Measurements from ENCODE around the gene RDH14. TPM values are rescaled to one million over a fixed set of nuclear protein-coding genes. Genes with fewer than 3 reads are reported as not detected.

The RDH14 gene
- total RNA-seq, 1 donor, result 14.3 TPM

DNA sequence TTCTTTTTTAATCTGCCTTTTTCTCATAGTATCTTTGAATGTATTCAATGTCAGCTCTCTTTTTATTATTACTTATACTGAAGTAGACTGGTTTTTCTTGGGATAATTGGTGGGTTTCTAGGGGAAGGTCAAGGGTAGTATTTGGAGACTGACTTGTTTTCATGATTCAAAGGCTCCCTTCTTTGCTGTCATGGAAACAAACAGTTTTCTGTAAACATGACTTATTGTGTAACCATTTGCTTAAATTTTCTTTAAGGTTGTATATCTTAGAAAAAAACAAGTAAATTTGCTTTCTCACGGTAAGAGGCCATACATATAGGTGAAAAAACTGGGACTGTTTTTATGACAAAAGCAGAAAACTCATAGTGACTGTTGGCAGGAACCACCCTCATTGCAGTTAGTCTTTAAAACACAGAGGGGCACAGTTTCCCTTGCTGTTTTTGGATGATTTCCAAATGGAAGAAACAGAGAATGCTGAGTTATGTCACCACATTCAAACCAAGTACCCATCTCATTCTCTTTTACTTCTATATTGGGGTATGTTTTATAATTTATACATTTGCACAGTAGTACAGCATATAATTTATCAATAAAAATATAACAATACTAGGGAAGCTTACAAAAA, 5.8 kb upstream of the RDH14 start:
- DNase-seq (ENCODE audit: low read depth in 2 of 3, low spot score in 2 of 3), result no peak

DNA sequence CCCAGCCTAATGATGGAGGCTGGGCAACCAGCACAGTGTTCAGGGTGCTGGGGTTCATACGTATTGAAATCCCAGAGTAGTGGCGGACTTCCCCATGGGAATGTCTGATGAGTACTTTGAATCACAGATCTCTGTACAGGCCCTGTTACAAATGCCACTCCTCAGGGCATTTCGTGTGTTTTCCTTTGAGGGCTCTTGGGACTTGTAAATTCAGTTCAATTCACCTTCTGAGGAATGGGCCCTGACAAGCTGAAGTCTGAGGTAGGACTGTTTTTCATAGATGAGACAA, 288 bp upstream of the RDH14 start:
- DNase-seq (ENCODE audit: low read depth in 2 of 3, low spot score in 2 of 3), result no peak

DNA sequence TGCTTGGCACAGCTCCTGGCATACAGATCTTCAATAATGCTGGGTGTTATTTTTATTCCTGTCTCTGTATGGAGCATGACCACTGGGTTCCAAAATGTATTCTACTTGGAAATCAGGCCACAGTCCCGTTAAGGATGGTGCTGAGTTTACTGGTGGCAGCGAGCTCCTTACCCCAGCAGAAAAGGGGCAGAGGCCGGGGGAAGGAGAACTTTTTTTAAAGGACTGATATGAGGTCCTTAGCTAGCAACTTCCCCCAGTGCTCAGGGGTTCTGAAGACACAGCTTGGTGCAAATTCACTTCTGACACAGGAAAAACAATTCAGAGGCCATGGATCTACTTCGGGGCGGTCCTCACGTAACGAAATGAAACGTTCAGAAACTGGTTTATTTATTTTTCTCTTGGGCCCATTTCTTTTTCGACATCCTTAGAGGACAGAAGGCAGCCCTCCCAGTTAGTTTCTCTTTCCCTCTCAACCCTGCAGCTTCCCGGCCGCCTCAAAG, 872 bp downstream of the RDH14 start:
- DNase-seq (ENCODE audit: low read depth in 2 of 3, low spot score in 2 of 3), result no peak

GRCh38 chr2:18558458-18558857, 2.0 kb downstream of the RDH14 start:
- no peak for DNase-seq (ENCODE audit: low read depth in 2 of 3, low spot score in 2 of 3)

DNA sequence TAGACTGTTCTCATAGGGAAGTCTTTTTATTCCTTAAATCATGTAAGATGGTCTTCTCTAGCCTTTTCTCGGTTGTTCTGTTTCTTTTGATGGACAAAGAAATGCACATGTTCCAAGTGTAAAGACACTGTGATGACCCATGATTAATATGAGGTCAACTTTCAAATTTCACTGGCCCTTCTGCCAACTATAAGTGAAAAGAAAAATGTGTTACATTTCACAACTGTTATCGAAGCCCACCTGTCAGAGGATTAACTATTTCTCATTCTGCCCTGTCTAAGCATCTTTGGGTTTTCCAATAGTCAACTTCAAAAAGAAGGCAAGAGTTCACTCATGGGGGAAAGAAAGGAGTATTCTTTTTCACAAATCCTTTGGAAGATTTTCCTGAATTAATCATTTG, 3.3 kb downstream of the RDH14 start:
- DNase-seq (ENCODE audit: low read depth in 2 of 3, low spot score in 2 of 3), result no peak

GRCh38 chr2:18552351-18553077, 7.9 kb downstream of the RDH14 start:
- no peak for DNase-seq (ENCODE audit: low read depth in 2 of 3, low spot score in 2 of 3)

- DNase-seq (ENCODE audit: low read depth in 2 of 3, low spot score in 2 of 3), result no peak
Measured at GRCh38 chr2:18551623-18552022, 8.8 kb downstream of the RDH14 start.

DNA sequence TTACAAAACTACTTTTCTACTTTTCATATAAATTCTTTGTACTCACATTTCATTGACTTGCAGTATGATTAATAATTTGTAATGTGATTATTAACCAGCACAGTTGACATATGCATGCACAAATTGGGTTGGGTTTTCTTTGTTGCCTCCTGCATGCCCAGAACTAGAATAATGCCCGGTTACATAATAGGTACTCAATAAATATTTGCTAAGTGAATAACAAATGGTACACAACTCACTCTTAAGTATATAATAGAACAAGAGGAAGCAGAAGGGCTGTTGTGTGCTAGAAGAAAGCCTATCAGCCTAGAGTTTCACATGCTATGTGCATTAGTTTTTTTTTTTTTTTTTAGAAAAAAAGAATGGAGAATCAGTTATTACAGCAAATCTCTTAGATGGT, 9.3 kb downstream of the RDH14 start:
- DNase-seq (ENCODE audit: low read depth in 2 of 3, low spot score in 2 of 3), result no peak

DNA sequence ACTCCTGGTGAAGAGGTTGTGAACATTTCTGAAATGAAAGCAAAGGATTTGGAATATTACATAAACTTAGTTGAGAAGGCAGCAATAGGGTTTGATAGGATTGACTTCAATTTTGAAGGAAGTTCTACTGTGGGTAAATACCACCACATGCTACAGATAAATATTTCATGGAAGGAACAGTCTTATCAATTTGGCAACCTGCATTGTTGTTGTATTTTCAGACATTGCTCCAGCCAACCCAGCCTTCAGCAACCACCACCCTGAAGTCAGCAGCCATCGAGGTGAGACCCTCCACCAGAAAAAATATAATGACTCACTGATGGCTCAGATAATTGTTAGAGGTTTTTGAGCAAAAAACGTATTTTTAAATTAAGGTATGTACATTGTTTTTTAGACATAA, 10.0 kb downstream of the RDH14 start:
- no peak for DNase-seq (ENCODE audit: low read depth in 2 of 3, low spot score in 2 of 3)

GRCh38 chr2:18549083-18549482, 11.4 kb downstream of the RDH14 start:
- DNase-seq (ENCODE audit: low read depth in 2 of 3, low spot score in 2 of 3), result no peak

DNA sequence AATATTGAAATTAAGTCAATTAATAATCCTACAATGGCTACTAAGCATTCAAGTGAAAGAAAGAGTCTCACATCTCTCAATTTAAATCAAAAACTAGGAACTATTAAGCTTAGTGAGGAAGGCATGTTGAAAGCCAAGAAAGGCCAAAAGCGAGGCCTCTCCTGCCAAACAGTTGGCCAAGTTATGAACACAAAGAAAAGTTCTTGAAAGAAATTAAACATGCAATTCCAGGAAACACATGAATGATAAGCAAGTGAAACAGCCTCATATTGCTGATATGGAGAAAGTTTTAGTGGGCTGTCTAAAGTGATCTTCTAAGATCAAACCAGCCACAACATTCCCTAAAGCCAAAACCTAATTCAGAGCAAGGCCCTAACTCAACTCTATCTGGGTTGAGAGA, 11.8 kb downstream of the RDH14 start:
- DNase-seq (ENCODE audit: low read depth in 2 of 3, low spot score in 2 of 3), result no peak

DNA sequence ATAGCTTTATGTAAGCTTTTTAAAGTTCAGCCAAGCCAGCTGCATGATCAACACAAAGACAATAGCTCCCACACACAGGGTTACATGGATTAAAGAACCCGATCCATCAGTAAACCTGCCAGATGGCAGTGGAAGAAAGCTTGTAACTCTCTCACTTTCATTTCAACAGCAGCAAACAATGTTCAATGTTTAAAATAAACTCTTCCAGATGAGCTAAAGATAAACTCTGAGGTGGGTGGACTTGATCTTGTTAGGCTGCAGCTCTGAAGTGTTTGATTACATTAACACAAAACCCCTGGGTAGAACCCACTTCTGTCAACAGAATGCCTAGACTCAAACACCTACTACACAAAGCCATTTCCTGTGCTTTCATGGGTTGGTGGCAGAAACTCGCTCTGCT, 13.9 kb downstream of the RDH14 start:
- DNase-seq (ENCODE audit: low read depth in 2 of 3, low spot score in 2 of 3), result no peak

- DNase-seq (ENCODE audit: low read depth in 2 of 3, low spot score in 2 of 3), result no peak
Measured at GRCh38 chr2:18545384-18545783, 15.1 kb downstream of the RDH14 start.

- DNase-seq (ENCODE audit: low read depth in 2 of 3, low spot score in 2 of 3), result no peak
Measured at GRCh38 chr2:18544171-18544570, 16.3 kb downstream of the RDH14 start.

- DNase-seq (ENCODE audit: low read depth in 2 of 3, low spot score in 2 of 3), result no peak
Measured at GRCh38 chr2:18540872-18541271, 19.6 kb downstream of the RDH14 start.

GRCh38 chr2:18536697-18537096, 23.8 kb downstream of the RDH14 start:
- no peak for DNase-seq (ENCODE audit: low read depth in 2 of 3, low spot score in 2 of 3)

DNA sequence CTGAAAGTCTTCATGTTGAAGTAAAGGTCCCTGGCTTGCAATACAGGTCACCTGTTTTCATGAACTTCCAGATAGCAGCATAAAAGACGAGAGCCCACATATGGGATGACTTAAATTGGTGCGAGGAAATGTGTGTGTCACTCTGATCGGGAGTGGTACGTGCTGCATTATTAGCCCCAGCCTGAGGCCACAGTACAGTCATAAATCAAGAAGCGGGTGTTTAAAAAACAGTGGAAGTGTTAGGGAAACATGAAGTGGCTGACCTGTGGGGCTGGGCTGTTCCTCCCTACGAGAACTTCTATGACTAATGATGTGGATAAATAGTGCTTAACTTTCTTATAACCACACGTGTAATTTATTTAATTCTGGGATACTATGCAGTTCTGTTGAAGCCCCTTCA, 24.4 kb downstream of the RDH14 start:
- DNase-seq (ENCODE audit: low read depth in 2 of 3, low spot score in 2 of 3), result no peak

DNA sequence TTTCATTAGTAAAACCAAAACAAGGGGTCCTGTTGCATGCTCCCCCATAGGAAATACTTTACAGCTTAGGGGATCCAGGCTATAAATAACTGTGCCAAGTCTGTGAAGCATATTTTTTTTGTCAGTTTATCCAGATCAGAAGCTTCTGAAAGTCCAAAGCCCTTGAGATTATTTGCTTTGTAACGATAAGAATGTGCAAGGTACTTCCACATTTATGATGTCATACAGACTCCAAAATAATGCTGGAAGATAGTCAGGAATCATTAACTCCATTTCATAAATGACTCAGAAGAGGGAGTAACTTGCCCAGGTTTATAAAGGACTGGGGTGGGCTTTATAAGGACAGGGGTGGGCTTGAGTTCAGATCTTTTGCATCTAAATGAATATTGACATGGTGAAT, 29.3 kb downstream of the RDH14 start:
- no peak for DNase-seq (ENCODE audit: low read depth in 2 of 3, low spot score in 2 of 3)

- DNase-seq (ENCODE audit: low read depth in 2 of 3, low spot score in 2 of 3), result no peak
Measured at GRCh38 chr2:18527822-18528221, 32.6 kb downstream of the RDH14 start.

DNA sequence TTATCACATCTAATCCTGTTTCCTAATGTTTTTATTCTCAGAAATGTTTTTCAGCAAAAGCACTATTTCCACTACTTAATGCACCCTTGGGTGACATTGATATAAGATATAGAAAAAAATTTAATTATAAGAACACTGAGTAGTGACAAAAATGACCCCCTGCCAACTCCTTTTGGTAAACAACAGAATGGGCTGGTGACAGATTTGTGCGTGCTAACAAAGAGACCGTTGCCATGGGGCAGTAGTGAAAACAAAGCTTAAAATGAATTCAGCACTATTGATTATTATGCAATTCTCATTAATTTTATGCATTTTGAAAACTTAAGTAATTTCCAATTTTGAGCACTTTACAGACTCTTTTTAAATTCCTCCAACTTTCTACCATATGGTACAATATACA, 33.1 kb downstream of the RDH14 start:
- no peak for DNase-seq (ENCODE audit: low read depth in 2 of 3, low spot score in 2 of 3)

GRCh38 chr2:18526429-18526828, 34.0 kb downstream of the RDH14 start:
- DNase-seq (ENCODE audit: low read depth in 2 of 3, low spot score in 2 of 3), result no peak

DNA sequence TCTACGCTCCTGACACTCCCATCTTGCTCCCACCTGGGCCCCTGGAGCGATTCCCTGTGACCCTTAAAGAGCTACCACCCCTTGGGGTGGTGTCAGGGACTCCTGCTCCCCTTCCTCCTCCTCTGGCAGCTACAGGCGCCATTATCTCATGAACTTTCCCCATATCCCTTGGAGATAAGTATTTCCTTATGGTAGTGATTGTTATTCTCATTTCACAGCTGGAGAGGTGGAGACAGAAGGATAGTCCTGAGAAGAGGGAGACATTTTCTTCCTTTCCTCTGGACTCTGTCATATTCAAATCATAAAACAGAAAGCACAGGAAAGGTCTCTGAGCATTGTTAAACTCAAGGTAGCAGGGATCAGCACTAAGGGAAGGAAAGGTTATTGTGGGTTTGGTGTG, 34.6 kb downstream of the RDH14 start:
- DNase-seq (ENCODE audit: low read depth in 2 of 3, low spot score in 2 of 3), result no peak

GRCh38 chr2:18525236-18525635, 35.2 kb downstream of the RDH14 start:
- DNase-seq (ENCODE audit: low read depth in 2 of 3, low spot score in 2 of 3), result no peak
